Dermis microvascular lymphatic vessel endothelial cell (primary cell): Measurements from ENCODE around the gene NUP133. TPM values are rescaled to one million over a fixed set of nuclear protein-coding genes. Genes with fewer than 3 reads are reported as not detected.
A peak's percentile ranks its signal among the peaks of the same experiment; 100 is the strongest.
"Not testable (repeated sequence)": the region's sequence is repeated elsewhere in the genome, so short reads cannot be mapped to it uniquely, and the experiment has no call there.

Experiments
- DNase-seq, 2 donors: peaks; one replicate each; pipeline versions ENCODE4 v3.0.0 to v3.0.0-alpha.2; 2010; ENCODE audit warnings: low read depth in 2 of 2
- total RNA-seq: library from RNA; depleted of rRNA; stranded (reverse); fragments of >200 nt; gene quantifications from 2 replicates; pipeline ENCODE4 v1.2.1, GENCODE V29; 2014

Gene NUP133
- 31.6 and 32.9 TPM in 2 replicates for total RNA-seq

DNA sequence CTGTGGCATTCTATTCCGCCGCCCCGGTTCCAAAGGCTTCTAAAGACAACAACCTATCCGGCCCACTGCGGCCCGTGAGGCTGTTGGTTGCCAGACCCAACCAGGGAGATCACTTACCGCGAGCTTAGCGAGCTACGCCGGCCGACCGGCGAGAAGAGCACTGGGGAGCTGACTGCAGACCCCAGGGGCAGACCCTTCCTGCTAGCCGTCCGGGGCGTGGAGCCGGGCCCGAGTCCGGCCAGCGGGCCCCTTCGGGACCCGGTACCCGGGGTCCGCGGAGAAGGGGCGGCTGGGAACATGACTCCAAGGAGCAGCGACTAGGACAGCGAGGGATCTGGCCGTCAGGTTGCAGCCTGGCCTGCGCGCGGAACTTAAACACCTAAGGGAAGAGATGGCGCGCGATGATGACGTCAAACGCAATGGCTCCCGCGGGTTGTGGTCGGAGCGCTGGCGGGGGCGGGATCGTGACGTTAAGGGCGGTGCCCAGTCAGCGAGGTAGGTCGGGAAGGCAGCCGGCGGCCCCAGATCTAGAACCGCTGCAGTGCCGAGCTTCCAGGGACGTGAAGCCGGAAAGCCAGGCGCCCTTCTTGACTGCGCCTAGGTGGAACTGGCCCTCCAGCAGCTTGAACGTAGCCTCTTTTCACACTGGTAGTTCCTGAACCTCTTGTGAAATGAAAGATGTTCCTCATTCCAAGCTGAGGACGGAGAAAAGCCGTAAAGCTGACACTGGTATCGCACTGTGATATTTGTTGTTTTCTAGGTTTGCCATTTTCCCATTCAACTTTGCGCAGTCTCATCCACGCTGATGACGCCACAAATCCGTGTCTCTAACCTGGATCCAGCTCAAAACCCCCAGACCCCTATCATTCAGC is at the start of gene NUP133:
NUP133 (minus strand) TSS at position 391 of the 872 bp plus-strand sequence; CDS start at position 299, 92 bp downstream.
- peak; percentile 97 to 99 for DNase-seq

DNA sequence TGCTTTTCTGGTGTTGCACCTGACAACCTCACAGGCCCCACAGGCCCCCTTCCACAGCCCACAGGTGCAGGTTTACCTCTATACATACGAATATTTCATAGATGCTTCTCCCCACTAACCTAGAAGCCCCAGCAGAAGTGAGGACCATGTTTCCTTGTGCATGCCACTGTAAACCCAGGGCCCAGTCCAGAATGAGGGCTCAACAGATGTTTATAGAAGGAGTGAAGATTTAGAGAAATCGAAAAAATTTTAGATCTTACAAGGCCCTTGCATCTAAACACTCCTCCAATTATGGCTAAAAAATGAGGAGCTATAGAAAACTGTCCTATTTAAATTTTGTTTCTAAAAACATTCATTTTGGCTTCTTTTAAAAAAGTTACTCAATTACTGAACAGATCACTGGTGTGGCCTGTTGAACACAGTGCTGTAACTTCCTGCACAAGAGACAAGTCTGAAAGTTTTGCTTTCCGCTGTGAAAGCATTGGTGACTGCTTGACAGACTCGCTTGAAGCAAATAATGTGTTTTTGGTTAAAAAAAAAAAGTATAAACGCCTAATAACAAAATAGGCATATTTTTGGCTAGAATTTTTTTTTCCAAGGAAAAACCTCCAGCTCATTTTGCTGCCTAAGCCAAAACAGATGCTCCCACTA is 49.2 kb upstream of the NUP133 start:
- peak; percentile 18 to 29 for DNase-seq

- DNase-seq: no peak
These were observed 46.9 kb upstream of the NUP133 start for GRCh38 chr1:229554886-229555621.

DNA sequence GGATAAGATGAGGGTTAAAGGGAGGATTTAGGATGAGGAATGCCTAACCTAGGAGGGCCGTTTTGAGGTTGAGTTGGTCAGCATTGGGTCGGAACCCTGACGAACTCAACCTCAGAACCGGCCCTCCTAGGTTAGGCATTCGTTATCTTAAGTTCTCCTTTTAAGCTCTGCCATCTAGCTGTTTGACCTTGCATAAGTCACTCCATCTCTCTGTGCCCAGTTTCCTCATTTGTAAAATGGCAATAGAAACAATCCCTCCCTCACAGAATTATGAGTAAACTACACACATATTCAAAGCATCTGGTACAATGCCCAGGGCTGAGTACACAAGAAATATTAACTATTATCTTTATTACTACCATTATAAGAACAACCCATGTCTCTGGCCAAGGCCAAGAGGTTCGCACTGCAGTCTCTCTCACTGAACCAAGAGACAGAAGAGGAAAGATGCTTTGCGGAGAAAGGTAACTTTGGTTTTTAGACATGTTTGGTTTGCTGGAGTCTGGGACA is 45.5 kb upstream of the NUP133 start:
- no peak for DNase-seq

- DNase-seq: no peak
These were observed 44.6 kb upstream of the NUP133 start for GRCh38 chr1:229552732-229553131.

GRCh38 chr1:229550812-229551567 is 42.8 kb upstream of the NUP133 start:
- no peak for DNase-seq

DNA sequence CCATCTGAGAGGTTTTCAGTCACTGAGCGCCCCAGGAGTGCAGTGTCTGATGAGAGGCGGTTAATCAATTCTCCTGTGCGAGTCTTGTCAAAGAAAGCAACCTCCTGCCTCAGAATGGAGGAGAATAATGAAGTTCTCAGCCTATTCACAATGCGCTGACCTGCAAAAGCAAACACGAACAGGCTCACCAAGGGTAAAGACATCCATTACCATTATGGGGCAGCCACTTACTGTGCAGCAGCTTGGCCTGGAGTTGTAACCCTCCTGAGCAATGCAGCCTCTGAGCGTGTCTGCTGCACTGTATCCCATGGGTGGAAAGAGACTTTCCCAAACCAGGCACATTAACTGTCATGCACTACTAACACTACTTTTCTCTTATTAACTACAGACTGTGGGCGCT is 39.4 kb upstream of the NUP133 start:
- no peak for DNase-seq

- DNase-seq: no peak
These were observed 36.4 kb upstream of the NUP133 start for GRCh38 chr1:229544587-229544986.

- no peak for DNase-seq
These were observed 31.8 kb upstream of the NUP133 start for GRCh38 chr1:229539863-229540506.

DNA sequence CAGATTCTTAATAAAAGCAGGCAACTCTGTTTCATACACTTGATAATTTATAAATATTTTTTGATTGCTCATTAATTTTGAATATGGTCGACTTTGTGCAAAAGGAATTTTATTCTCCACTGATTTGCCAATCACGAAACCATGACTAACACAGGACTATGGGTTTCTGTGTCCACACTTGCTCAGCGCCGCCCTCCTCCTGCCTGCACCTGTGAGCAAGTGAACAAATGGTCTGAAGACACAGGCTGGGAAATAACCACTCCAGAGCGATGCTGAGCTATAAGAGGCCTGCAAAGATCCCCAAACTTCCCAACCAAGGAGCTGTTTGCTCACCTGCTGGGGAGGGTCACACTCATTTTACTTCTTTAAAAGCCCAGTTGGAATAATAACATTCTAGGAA is 30.8 kb upstream of the NUP133 start:
- no peak for DNase-seq

- DNase-seq: no peak
These were observed 29.8 kb upstream of the NUP133 start for GRCh38 chr1:229537894-229538293.

- DNase-seq: no peak
These were observed 28.8 kb upstream of the NUP133 start for GRCh38 chr1:229536982-229537381.

DNA sequence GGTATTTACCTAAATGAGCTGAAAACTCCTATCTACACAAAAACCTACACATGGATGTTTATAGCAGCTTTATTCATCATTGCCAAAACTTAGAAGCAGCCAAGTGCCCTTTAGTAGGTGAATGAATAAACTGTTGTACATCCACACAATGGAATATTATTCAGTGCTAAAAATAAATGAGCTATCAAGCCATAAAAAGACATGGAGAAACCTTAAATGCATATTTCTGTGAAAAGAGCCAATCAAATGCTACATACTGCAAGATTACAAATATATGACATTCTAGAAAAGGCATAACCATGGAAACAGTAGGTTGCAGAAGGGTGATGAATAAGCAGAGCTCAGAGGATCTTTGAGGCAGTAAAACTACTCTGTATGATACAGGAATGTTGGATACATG is 27.1 kb upstream of the NUP133 start:
- DNase-seq: no peak

DNA sequence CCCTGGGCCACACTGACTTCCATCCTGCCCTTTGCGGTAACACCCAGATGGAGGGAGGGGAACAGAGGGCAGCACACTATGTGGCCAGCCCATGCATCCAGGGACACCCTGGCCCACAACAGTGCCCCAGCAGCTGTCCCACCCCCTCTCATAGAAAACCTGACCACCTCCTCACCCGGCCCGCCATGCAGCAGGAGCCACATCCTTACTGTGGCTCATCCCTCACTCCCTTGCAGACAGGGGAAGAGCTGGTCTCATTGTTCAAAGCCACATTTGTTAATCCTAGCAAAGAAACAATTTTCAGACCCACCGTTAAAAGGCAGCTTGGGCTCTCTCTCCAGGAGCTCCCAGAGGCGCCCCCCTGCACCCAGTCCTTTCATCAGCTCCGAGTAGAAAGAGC is 23.2 kb upstream of the NUP133 start:
- no peak for DNase-seq

GRCh38 chr1:229529639-229530038 is 21.5 kb upstream of the NUP133 start:
- DNase-seq: no peak

DNA sequence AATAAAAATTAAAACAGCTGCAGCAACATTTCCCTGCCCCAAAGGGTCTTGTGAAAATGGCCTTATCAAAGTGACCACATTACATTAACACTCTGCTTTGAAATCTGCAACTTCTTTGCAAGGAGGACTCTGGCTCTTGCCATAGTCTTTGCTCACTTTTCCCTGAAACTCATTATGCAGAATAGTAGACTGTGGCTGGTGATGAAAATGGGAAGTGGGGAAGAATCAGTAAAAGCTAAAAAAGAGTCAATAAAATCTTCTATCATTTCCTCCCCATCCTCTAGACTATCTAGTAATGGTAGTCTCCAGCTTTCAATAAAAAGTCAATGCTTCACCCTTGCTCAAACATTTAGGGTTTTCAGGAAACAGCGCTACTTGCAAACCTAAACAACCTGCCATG is 18.6 kb upstream of the NUP133 start:
- no peak for DNase-seq

- DNase-seq: no peak
These were observed 14.9 kb upstream of the NUP133 start for GRCh38 chr1:229523052-229523451.

GRCh38 chr1:229514578-229515275 is 6.6 kb upstream of the NUP133 start:
- peak; percentile 49 to 76 for DNase-seq

- DNase-seq: not testable (repeated sequence)
These were observed 3.5 kb upstream of the NUP133 start for GRCh38 chr1:229511625-229512024.

- DNase-seq: not testable (repeated sequence)
These were observed 3.1 kb upstream of the NUP133 start for GRCh38 chr1:229511201-229511600.
